ENCODE results near the gene TAF6L.
A peak's percentile ranks its signal among the peaks of the same experiment; 100 is the strongest.

Gene TAF6L

GRCh38 chr11:62794201-62794775 lies 23.1 kb downstream of the TAF6L start:
- Histone ChIP-seq H3K4me1 (ENCODE audit: control insufficient read depth in 1 of 2, insufficient read depth in 2 of 2, low read length in 2 of 2) (peaks cover 9% of the 10 kb centered on the region in 2 experiments), H3K4me2 (ENCODE audit: low read length) (no peak overlapping the region), H4K12ac (ENCODE audit: low read depth, low read length) (no peak overlapping the region), H4K8ac (ENCODE audit: low read depth, low read length) (no peak overlapping the region), H3K18ac (ENCODE audit: low read length) (no peak overlapping the region), H3K14ac (ENCODE audit: low read length) (no peak overlapping the region), H3K79me2 (ENCODE audit: control insufficient read depth, insufficient read depth, low read length, poor library complexity) (peaks cover 10% of the 10 kb centered on the region), H2AFZ (ENCODE audit: insufficient read depth, low read length, poor library complexity) (no peak overlapping the region), H3K9ac (ENCODE audit: low read length) (no peak overlapping the region), H3K27me3 (ENCODE audit: insufficient read depth, low read length) (no peaks in the 10 kb centered on the region), H3K23ac (ENCODE audit: low read length) (no peak overlapping the region), H2BK12ac (ENCODE audit: low read length) (no peak overlapping the region), H3K27ac (ENCODE audit: low read depth, low read length) (no peak overlapping the region), H3K79me1 (ENCODE audit: low read length) (peaks cover 5% of the 10 kb centered on the region), H3K36me3 (ENCODE audit: control insufficient read depth in 1 of 2, insufficient read depth in 2 of 2, low read length in 2 of 2) (peaks cover 65 to 73% of the 10 kb centered on the region in 2 experiments), H2BK5ac (ENCODE audit: low read depth, low read length, poor library complexity) (no peak overlapping the region), H3K9me3 (ENCODE audit: insufficient read depth, low read depth, low read length) (peaks cover 1% of the 10 kb centered on the region), H4K91ac (ENCODE audit: low read depth, low read length) (no peak overlapping the region), H2AK5ac (ENCODE audit: low read length) (no peak overlapping the region), H3K4me3 (ENCODE audit: low read depth, low read length) (no peak overlapping the region), H3K4ac (ENCODE audit: low read depth, low read length) (no peak overlapping the region), H2BK120ac (ENCODE audit: insufficient read depth, low read length, poor library complexity) (no peak overlapping the region)
- peak; percentile 54 to 75 for DNase-seq
- WGBS (ENCODE audit: extremely low coverage, insufficient coverage, insufficient read length): no CpG with 5 or more reads among the region's 8 CpGs

DNA sequence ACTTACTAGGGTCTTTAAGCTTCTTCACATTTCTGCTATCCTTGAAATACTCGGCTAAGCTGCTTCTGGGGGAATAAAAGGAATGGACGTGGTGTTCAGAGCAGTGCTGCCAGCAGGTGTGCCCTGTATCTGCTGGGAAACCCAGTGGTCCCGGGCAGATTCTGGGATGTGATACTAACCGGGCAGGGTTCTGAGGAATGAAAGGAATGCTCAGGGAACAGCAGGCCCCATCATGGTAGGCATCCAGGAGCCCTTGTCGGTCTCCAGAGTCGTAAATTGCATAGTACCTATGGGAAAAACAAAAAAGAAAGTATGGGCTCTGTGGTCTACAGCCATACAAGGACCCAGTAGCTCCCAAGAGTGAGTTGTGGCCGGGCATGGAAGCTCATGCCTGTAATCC lies 25.1 kb downstream of the TAF6L start:
- no peak overlapping the region for H3K9ac ChIP-seq (ENCODE audit: low read length)

DNA sequence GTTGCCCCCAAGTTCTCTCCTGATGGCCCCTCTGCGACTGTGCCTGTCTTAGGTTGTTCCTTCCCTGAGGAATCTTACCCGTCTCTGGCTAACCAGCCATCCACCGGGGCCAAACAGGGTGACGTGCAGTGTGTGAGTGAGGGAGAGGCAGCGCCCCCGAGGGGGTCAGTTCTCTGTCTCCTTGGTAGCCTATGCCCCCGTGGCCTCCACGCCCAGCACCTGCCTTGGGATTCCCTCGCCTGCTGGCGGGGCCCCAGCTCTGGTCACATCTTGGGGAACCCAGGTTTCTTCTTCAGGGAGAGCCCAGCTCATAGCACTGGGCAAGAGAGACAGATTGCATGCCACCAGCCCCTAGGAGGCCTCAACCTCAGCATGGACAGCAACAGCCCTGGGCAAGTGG lies 28.3 kb downstream of the TAF6L start:
- no peak overlapping the region for H2BK5ac ChIP-seq (ENCODE audit: low read depth, low read length, poor library complexity)
- no peak overlapping the region for H3K18ac ChIP-seq (ENCODE audit: low read length)
- no peak overlapping the region for H2BK12ac ChIP-seq (ENCODE audit: low read length)
- no peak for DNase-seq
- no peak overlapping the region for H2AK5ac ChIP-seq (ENCODE audit: low read length)
- peaks cover 2 to 3% of the 10 kb centered on the region in 2 experiments for H3K4me1 ChIP-seq (ENCODE audit: control insufficient read depth in 1 of 2, insufficient read depth in 2 of 2, low read length in 2 of 2)
- no peak overlapping the region for H2AFZ ChIP-seq (ENCODE audit: insufficient read depth, low read length, poor library complexity)
- H3K79me1 ChIP-seq (ENCODE audit: low read length): no peaks in the 10 kb centered on the region
- H3K14ac ChIP-seq (ENCODE audit: low read length): no peak overlapping the region
- H4K8ac ChIP-seq (ENCODE audit: low read depth, low read length): no peak overlapping the region
- H3K4ac ChIP-seq (ENCODE audit: low read depth, low read length): no peak overlapping the region
- H4K91ac ChIP-seq (ENCODE audit: low read depth, low read length): no peak overlapping the region
- no CpG with 5 or more reads among the region's 10 CpGs for WGBS (ENCODE audit: extremely low coverage, insufficient coverage, insufficient read length)
- H3K4me2 ChIP-seq (ENCODE audit: low read length): no peak overlapping the region
- peaks cover 72 to 82% of the 10 kb centered on the region in 2 experiments for H3K36me3 ChIP-seq (ENCODE audit: control insufficient read depth in 1 of 2, insufficient read depth in 2 of 2, low read length in 2 of 2)
- H3K79me2 ChIP-seq (ENCODE audit: control insufficient read depth, insufficient read depth, low read length, poor library complexity): peaks cover 2% of the 10 kb centered on the region
- H3K9ac ChIP-seq (ENCODE audit: low read length): no peak overlapping the region
- no peak overlapping the region for H4K12ac ChIP-seq (ENCODE audit: low read depth, low read length)
- H2BK120ac ChIP-seq (ENCODE audit: insufficient read depth, low read length, poor library complexity): no peak overlapping the region
- peaks cover 1% of the 10 kb centered on the region for H3K9me3 ChIP-seq (ENCODE audit: insufficient read depth, low read depth, low read length)
- H3K27ac ChIP-seq (ENCODE audit: low read depth, low read length): no peak overlapping the region
- no peaks in the 10 kb centered on the region for H3K27me3 ChIP-seq (ENCODE audit: insufficient read depth, low read length)
- no peak overlapping the region for H3K23ac ChIP-seq (ENCODE audit: low read length)
- H3K4me3 ChIP-seq (ENCODE audit: low read depth, low read length): no peak overlapping the region

More for the DNA sequence above, 25.1 kb downstream of the TAF6L start:
- no peak overlapping the region for H3K4ac ChIP-seq (ENCODE audit: low read depth, low read length)
- H3K14ac ChIP-seq (ENCODE audit: low read length): no peak overlapping the region
- peaks cover 5% of the 10 kb centered on the region for H3K79me2 ChIP-seq (ENCODE audit: control insufficient read depth, insufficient read depth, low read length, poor library complexity)
- no peak overlapping the region for H2BK12ac ChIP-seq (ENCODE audit: low read length)
- no peak overlapping the region for H2AFZ ChIP-seq (ENCODE audit: insufficient read depth, low read length, poor library complexity)
- no peak overlapping the region for H2AK5ac ChIP-seq (ENCODE audit: low read length)
- no peak overlapping the region for H2BK5ac ChIP-seq (ENCODE audit: low read depth, low read length, poor library complexity)
- no peak overlapping the region for H3K4me2 ChIP-seq (ENCODE audit: low read length)
- no peak overlapping the region for H3K23ac ChIP-seq (ENCODE audit: low read length)
- no peak overlapping the region for H3K18ac ChIP-seq (ENCODE audit: low read length)
- peaks cover 5 to 9% of the 10 kb centered on the region in 2 experiments for H3K4me1 ChIP-seq (ENCODE audit: control insufficient read depth in 1 of 2, insufficient read depth in 2 of 2, low read length in 2 of 2)
- peaks cover 1% of the 10 kb centered on the region for H3K9me3 ChIP-seq (ENCODE audit: insufficient read depth, low read depth, low read length)
- no CpG with 5 or more reads among the region's 7 CpGs for WGBS (ENCODE audit: extremely low coverage, insufficient coverage, insufficient read length)
- DNase-seq: peak; percentile 65 to 81
- H3K27me3 ChIP-seq (ENCODE audit: insufficient read depth, low read length): no peaks in the 10 kb centered on the region
- peaks cover 71 to 78% of the 10 kb centered on the region in 2 experiments for H3K36me3 ChIP-seq (ENCODE audit: control insufficient read depth in 1 of 2, insufficient read depth in 2 of 2, low read length in 2 of 2)
- H3K27ac ChIP-seq (ENCODE audit: low read depth, low read length): no peak overlapping the region
- H3K4me3 ChIP-seq (ENCODE audit: low read depth, low read length): no peak overlapping the region
- H4K12ac ChIP-seq (ENCODE audit: low read depth, low read length): no peak overlapping the region
- no peak overlapping the region for H2BK120ac ChIP-seq (ENCODE audit: insufficient read depth, low read length, poor library complexity)
- H4K8ac ChIP-seq (ENCODE audit: low read depth, low read length): no peak overlapping the region
- H4K91ac ChIP-seq (ENCODE audit: low read depth, low read length): no peak overlapping the region
- peaks cover 5% of the 10 kb centered on the region for H3K79me1 ChIP-seq (ENCODE audit: low read length)

DNA sequence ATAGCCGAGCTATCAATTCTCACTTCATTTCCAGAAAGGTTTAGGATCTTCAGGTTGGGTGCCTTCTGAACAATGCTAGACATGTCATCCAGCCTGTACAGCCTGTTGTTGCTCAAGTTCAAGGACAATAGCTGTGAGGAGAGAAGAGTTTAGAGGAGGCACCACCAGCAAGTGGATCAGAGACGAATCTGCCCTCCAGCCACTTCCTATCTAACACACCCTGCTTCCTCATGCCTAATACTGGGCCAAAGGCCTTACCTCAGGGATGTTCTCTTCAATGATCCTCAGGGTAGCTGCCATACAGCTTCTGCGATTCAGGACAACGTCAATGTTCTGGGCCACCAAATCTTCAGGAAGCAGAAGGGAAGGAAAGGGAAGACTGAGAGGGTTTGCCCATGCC lies 29.9 kb downstream of the TAF6L start:
- Histone ChIP-seq H4K8ac (ENCODE audit: low read depth, low read length) (no peak overlapping the region), H2AK5ac (ENCODE audit: low read length) (no peak overlapping the region), H2BK120ac (ENCODE audit: insufficient read depth, low read length, poor library complexity) (no peak overlapping the region), H2AFZ (ENCODE audit: insufficient read depth, low read length, poor library complexity) (no peak overlapping the region), H3K9me3 (ENCODE audit: insufficient read depth, low read depth, low read length) (peaks cover 1% of the 10 kb centered on the region), H3K9ac (ENCODE audit: low read length) (no peak overlapping the region), H3K79me1 (ENCODE audit: low read length) (peaks cover 8% of the 10 kb centered on the region), H3K23ac (ENCODE audit: low read length) (no peak overlapping the region), H4K91ac (ENCODE audit: low read depth, low read length) (no peak overlapping the region), H3K4me1 (ENCODE audit: control insufficient read depth in 1 of 2, insufficient read depth in 2 of 2, low read length in 2 of 2) (peaks cover 4 to 5% of the 10 kb centered on the region in 2 experiments), H3K4ac (ENCODE audit: low read depth, low read length) (no peak overlapping the region), H3K79me2 (ENCODE audit: control insufficient read depth, insufficient read depth, low read length, poor library complexity) (peaks cover 9% of the 10 kb centered on the region), H3K27me3 (ENCODE audit: insufficient read depth, low read length) (no peaks in the 10 kb centered on the region), H3K27ac (ENCODE audit: low read depth, low read length) (no peak overlapping the region), H3K18ac (ENCODE audit: low read length) (no peak overlapping the region), H3K14ac (ENCODE audit: low read length) (no peak overlapping the region), H3K4me3 (ENCODE audit: low read depth, low read length) (no peak overlapping the region), H3K36me3 (ENCODE audit: control insufficient read depth in 1 of 2, insufficient read depth in 2 of 2, low read length in 2 of 2) (peaks cover 64 to 66% of the 10 kb centered on the region in 2 experiments), H4K12ac (ENCODE audit: low read depth, low read length) (no peak overlapping the region), H3K4me2 (ENCODE audit: low read length) (no peak overlapping the region), H2BK5ac (ENCODE audit: low read depth, low read length, poor library complexity) (no peak overlapping the region), H2BK12ac (ENCODE audit: low read length) (no peak overlapping the region)
- DNase-seq: peak; percentile 95 to 97
- WGBS (ENCODE audit: extremely low coverage, insufficient coverage, insufficient read length): no CpG with 5 or more reads among the region's 4 CpGs
